HEK293T (cell line): Measurements from ENCODE around the gene LRRC4C.

Source experiments
- ARNT ChIP-seq: fragments of 450-650 bp; IDR thresholded peaks from 2 replicates; pipeline ENCODE4 v1.6.1; 2017; ENCODE audit warnings: mild to moderate bottlenecking
- ELF4 ChIP-seq: fragments of 450-650 bp; IDR thresholded peaks from 2 replicates; pipeline ENCODE4 v1.6.1; 2017; ENCODE audit warnings: antibody characterized with exemption
- FOXA1 ChIP-seq: fragments of 450-650 bp; IDR thresholded peaks from 2 replicates; pipeline ENCODE4 v1.6.1; 2016; ENCODE audit warnings: mild to moderate bottlenecking
- LEF1 ChIP-seq: fragments of 450-650 bp; IDR thresholded peaks from 2 replicates; pipeline ENCODE4 v1.6.1; 2017; ENCODE audit warnings: mild to moderate bottlenecking, borderline replicate concordance
- SP1 ChIP-seq: fragments of 450-650 bp; IDR thresholded peaks from 2 replicates; pipeline ENCODE4 v1.6.1; 2017
- TARDBP ChIP-seq: fragments of 450-650 bp; IDR thresholded peaks from 2 replicates; pipeline ENCODE4 v1.6.1; 2016

DNA sequence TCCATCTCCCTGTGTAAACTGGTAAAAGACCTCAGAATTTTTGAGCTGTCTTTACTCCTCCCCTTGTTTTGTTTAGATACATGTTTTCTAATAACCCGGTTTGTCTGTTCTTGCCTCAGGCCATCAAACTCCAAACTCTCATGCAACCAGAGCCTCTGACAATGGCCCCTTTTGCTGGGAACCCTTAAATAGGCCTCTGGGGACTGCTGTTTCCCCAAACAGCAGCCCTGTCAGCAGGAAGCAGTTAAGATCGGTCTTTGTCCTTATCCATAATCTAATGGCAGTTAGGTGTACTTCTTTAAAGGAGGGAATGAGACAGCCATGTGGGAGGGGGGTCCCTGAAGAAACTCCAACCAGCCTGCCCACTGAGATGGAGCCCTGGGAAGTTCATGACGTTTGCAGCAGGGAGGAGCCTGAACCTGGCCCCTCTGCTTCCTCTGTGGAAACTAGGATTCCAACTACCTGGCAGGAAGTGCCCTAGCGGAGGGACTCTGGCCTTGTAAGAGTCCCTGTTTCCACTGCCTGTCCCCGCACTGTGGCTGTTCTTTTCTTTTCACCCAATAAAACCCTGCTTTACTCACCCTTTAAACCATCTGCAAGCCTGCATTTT, 1354.4 kb downstream of the LRRC4C start:
- TF ChIP-seq ELF4: no peak
- no peak for TF ChIP-seq LEF1
- TF ChIP-seq SP1: no peak
- no peak for TF ChIP-seq ARNT
- no peak for TF ChIP-seq TARDBP
- no peak for TF ChIP-seq FOXA1
